ENCODE measurements around the gene ARFGEF3.

Gene ARFGEF3

GRCh38 chr6:138215093-138215782 lies 53.5 kb downstream of the ARFGEF3 start:
- DNase-seq (ENCODE audit: low read depth in 2 of 2) = no peak

GRCh38 chr6:138218449-138218848 lies 56.7 kb downstream of the ARFGEF3 start, which contains the start of gene PBOV1:
TSS of gene PBOV1 (minus strand) at chr6:138218491. CDS start at chr6:138218395, 96 bp downstream.
- DNase-seq (ENCODE audit: low read depth in 2 of 2) = no peak

GRCh38 chr6:138219398-138219797 lies 57.7 kb downstream of the ARFGEF3 start:
- no peak for DNase-seq (ENCODE audit: low read depth in 2 of 2)

- no peak for DNase-seq (ENCODE audit: low read depth in 2 of 2)
Measured at GRCh38 chr6:138219901-138220300, 58.2 kb downstream of the ARFGEF3 start.

GRCh38 chr6:138222901-138223546 lies 61.3 kb downstream of the ARFGEF3 start:
- no peak for DNase-seq (ENCODE audit: low read depth in 2 of 2)

DNA sequence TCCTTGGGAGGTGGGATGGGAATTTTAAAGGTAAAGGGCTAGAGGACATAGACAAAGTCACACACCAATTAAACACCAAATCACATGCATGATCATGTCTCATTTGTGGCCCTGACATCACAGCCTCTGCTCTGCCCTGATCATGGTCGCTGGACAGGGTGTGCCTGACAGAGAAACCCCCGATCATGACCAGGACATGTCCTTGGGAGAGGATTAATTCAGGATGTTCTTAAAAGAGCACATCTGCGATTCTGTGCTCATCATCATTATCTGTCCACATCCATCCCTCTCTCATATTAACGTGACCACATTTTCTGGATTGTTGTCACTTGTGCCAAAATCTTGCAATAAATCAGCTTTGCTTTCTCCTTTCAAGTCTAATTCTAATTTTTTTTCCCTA lies 64.2 kb downstream of the ARFGEF3 start:
- no peak for DNase-seq (ENCODE audit: low read depth in 2 of 2)

DNA sequence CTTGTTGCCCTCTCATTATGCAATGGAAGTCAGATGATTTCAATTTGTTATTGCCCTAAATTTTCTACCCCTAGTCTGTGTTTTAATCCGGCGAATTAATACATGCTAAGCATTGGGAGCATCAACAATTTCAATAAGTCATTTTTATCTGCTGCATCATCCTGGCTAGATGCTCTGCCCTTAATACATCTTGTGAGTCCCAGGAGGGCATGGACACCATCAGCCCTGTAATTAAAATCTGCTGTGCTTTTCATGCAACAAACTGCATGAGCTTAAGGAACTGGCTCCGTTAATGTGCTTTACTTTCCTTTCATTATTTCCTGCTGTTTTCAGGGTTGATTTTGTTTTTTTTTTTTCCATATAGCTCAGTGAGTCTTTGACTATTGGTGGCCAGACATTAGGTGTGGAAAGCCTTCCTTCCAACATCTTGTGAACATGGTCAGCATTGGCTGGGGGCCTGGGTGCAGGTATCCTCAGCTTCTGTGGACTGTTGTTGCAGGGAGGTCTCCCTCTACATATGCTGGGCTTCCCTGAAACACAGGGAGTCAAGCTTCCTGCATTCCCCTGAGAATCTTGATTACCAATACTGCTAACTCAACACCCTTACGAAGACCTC lies 65.1 kb downstream of the ARFGEF3 start:
- no peak for DNase-seq (ENCODE audit: low read depth in 2 of 2)

DNA sequence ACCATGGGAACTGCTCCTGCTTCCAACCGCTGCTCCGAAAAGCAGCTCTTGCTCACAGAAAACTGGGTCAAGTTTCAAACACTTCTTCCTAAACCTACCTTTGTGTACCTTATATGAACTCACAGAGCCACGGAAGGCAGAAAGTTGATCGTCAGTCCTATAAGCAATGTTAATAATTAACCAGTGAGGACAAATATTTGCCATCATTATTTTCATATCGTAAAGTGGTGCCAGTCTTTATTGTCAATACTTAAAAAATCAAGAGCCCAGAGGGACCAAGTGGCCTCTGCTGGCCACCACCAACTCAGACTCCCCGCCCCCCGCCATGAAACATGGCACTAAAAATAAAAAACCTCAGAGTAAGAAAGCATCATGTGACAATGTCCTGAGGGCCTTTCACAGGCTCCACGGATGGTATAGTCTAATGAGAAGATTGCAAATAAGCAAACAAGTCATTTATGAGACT lies 65.6 kb downstream of the ARFGEF3 start:
- DNase-seq (ENCODE audit: low read depth in 2 of 2) = no peak

DNA sequence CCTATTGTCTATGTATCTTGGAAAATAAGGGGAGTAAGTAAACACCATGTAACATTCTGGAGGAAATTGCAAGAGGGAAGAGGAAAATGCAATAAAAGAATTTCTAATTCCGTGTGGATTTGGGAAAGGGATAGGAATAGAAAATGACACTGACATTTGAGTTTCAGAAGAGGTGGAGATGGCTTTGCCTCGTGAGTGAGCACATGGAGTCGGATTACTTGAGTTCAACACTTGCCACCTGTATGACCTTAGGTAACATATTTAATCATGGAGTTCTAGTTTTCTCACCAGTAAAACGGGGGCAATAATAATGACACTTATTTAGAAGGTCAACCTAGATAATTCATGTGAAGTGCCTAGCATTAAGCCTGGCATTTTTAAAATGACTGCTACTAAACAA lies 67.3 kb downstream of the ARFGEF3 start:
- no peak for DNase-seq (ENCODE audit: low read depth in 2 of 2)

- no peak for DNase-seq (ENCODE audit: low read depth in 2 of 2)
Measured at GRCh38 chr6:138229663-138230179, 68.0 kb downstream of the ARFGEF3 start.

GRCh38 chr6:138230221-138230620 lies 68.5 kb downstream of the ARFGEF3 start:
- DNase-seq (ENCODE audit: low read depth in 2 of 2) = no peak

DNA sequence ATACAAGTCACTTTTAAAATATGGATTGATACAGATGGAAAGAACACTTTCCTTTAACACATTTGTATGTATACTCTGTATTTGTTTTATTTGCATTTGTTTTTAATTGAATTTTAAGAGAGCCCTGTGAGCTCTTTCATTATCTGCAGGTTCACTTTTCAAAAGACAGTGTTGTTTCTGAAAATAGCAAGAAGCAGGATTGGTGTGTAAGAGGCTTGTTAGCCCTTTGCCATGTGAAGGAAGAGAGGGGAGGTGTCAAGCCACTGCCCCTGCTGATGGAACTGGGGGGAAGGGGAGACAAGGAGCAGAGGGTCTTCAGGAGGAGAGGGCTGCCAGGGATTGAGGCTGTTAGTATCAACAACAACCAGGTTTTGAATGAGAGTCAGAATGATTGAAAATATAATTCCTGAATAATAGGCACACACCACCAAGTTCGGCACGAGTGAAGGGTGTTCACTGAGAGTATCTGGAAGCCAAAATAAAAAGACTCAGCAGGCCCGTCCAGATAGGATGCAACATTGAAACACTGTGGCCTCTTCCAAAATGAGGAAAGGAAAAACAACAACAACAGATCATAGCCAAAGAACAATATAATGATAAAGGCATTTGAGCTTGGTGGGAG lies 69.1 kb downstream of the ARFGEF3 start:
- no peak for DNase-seq (ENCODE audit: low read depth in 2 of 2)

GRCh38 chr6:138231381-138231886 lies 69.7 kb downstream of the ARFGEF3 start:
- DNase-seq (ENCODE audit: low read depth in 2 of 2) = no peak

DNA sequence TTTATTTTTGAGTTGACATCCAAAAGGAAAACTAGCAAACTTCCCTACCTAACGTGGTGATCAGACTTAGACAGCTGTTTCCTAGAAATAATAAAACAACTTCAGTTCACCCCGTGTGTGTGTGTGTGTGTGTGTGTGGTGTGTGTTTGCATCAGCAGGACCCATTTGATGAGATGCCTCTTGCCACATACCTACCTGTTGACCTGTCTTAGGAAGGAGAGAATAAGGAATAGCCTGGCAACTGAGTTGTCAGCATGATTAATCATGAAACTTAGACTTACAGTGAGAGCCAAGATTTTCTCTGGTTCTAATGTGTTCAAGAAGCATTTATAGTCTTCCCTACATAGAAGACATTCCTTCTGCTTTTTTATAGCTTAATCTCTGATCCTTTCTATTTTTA lies 72.6 kb downstream of the ARFGEF3 start:
- no peak for DNase-seq (ENCODE audit: low read depth in 2 of 2)

DNA sequence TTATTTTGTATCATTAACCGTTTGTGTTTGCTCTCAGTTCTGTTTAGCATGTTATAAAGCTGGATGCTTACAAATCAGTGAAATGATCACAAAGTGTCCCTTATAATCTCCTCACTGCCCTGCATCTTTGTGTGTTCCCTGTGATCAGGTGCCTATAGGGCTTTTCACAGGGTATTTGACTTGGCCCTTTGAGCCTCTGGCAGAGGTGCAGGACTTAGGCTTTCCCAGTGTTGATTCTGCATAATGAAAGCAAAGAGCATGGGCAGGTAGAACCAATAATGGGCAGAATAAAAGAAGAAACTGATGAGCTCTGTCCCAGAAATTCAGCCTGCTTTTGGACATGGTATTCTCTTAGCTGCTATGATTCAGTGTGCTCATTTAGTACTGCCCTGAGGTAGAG lies 73.5 kb downstream of the ARFGEF3 start:
- no peak for DNase-seq (ENCODE audit: low read depth in 2 of 2)

GRCh38 chr6:138235693-138236092 lies 74.0 kb downstream of the ARFGEF3 start:
- no peak for DNase-seq (ENCODE audit: low read depth in 2 of 2)

GRCh38 chr6:138237463-138237862 lies 75.7 kb downstream of the ARFGEF3 start:
- DNase-seq (ENCODE audit: low read depth in 2 of 2) = no peak

DNA sequence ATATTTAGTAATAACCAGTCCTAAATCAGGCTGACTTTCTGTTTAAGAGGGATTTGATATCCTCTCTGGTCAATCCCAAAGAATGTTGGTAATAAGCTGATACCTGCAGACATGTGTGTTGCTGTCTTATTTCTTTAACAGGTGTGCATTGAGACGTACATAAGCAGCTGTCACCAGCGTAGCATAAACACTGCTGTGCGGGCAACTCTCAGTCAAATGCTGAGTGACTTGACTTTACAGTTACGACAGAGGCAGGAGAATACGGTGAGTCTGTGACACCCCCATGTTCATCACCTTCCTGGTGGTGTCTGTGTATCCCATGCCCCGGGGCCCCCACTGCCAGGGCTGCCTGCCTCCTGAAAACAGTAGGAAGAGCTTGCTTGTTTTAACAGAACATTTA lies 76.6 kb downstream of the ARFGEF3 start:
- DNase-seq (ENCODE audit: low read depth in 2 of 2) = no peak

- DNase-seq (ENCODE audit: low read depth in 2 of 2) = no peak
Measured at GRCh38 chr6:138239774-138240173, 78.0 kb downstream of the ARFGEF3 start.

GRCh38 chr6:138240476-138241245 lies 78.9 kb downstream of the ARFGEF3 start:
- no peak for DNase-seq (ENCODE audit: low read depth in 2 of 2)

GRCh38 chr6:138241381-138241780 lies 79.6 kb downstream of the ARFGEF3 start:
- no peak for DNase-seq (ENCODE audit: low read depth in 2 of 2)

All from activated CD4-positive, alpha-beta T cell treated with anti-CD3 and anti-CD28 coated beads for 24 hours (primary cell).